Activated CD4-positive, alpha-beta memory T cell treated with anti-CD3 and anti-CD28 coated beads, Interleukin-2, amount 10 ng/mL, durations not matched to agents 7 days and 5 days (primary cell): ENCODE measurements around the gene PLD3. TPM values are rescaled to one million over a fixed set of nuclear protein-coding genes. Genes with fewer than 3 reads are reported as not detected.

Experiments used
- CTCF ChIA-PET: fragments of 350-600 bp; sonication (Branson Sonifier 250); formaldehyde crosslinking; loops from one replicate; lab custom pipeline; 2021; ENCODE audit warnings: antibody characterized with exemption, inconsistent platforms; lab: Charles Lee
- POLR2A ChIA-PET: fragments of 350-600 bp; sonication (Branson Sonifier 250); formaldehyde crosslinking; loops from one replicate; lab custom pipeline; 2021; ENCODE audit warnings: antibody characterized with exemption; lab: Charles Lee
- DNase-seq: peaks from one replicate; pipeline ENCODE4 v3.0.0-alpha.2; 2020
- H3K27ac Mint-ChIP-seq: one replicate; pipeline ENCODE4 v1.8.0; 2021; ENCODE audit warnings: mild to moderate bottlenecking, mixed read lengths
- H3K27me3 Mint-ChIP-seq: one replicate; pipeline ENCODE4 v1.8.0; 2021; ENCODE audit warnings: mixed read lengths
- H3K36me3 Mint-ChIP-seq: one replicate; pipeline ENCODE4 v1.8.0; 2021; ENCODE audit warnings: low read depth, mixed read lengths
- H3K4me1 Mint-ChIP-seq: one replicate; pipeline ENCODE4 v1.8.0; 2021; ENCODE audit warnings: mixed read lengths
- H3K4me3 Mint-ChIP-seq: one replicate; pipeline ENCODE4 v1.8.0; 2021; ENCODE audit warnings: mild to moderate bottlenecking, mixed read lengths
- H3K9me3 Mint-ChIP-seq: one replicate; pipeline ENCODE4 v1.8.0; 2021; ENCODE audit warnings: mixed read lengths
- total RNA-seq, 2 experiments: library from RNA; stranded (reverse); gene quantifications; one replicate each; pipeline ENCODE4 v1.2.3, GENCODE V29; 2021

The PLD3 gene
- total RNA-seq, 2 experiments from 2014 or later: 92.4 to 100 TPM

DNA sequence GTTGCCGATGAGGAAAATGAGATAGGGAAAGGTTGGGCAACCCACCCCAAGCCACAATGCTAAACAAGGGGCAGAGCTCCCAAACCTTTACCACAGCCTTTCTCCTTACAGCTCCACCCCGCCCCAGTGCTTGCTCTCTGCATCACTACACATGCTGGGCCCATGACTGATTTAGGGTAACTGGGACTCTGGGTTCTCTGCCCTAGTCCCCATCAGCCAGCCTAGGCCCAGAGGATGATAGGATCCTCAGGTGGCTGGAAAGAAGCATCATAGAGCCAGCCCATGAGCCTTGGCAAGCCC, 11.9 kb upstream of the PLD3 start:
- no peaks in the 10 kb centered on the region for H3K4me1 Mint-ChIP-seq
- H3K9me3 Mint-ChIP-seq: no peaks in the 10 kb centered on the region
- POLR2A ChIA-PET: interaction anchor here (1.3 kb wide), 1 partner anchor 24 kb away, joined by 3 read pairs; no protein-coding TSS in a partner anchor
- H3K36me3 Mint-ChIP-seq: peaks cover 27% of the 10 kb centered on the region
- no peak for DNase-seq
- H3K27ac Mint-ChIP-seq: no peak overlapping the region
- CTCF ChIA-PET: interaction anchor here (1.7 kb wide), 1 partner anchor 84 kb away, joined by 4 read pairs; no protein-coding TSS in a partner anchor
- H3K4me3 Mint-ChIP-seq: no peak overlapping the region
- H3K27me3 Mint-ChIP-seq: no peaks in the 10 kb centered on the region

DNA sequence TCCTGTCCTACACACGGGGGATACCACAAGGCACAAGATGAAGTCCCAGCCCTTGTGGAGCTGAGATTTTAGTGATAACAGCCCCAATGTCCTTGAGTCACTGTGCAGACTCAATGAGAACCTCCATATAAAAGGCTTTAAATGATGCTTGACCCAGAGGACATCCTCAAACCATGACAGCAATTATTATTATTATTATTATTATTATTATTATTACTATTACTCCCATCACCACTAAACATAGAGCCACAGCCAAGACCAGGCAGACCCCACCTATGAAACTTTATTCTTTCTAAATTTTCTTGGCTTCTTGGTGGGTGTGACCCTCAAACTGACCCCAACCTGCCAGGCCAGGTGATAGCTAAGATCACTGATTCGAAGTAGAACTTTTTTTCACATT, 11.4 kb upstream of the PLD3 start:
- no peak overlapping the region for H3K4me3 Mint-ChIP-seq
- H3K36me3 Mint-ChIP-seq: peaks cover 24% of the 10 kb centered on the region
- CTCF ChIA-PET: interaction anchor here (1.7 kb wide), 1 partner anchor 83 kb away, joined by 4 read pairs; no protein-coding TSS in a partner anchor
- POLR2A ChIA-PET: interaction anchor here (1.3 kb wide), 1 partner anchor 23 kb away, joined by 3 read pairs; no protein-coding TSS in a partner anchor
- no peaks in the 10 kb centered on the region for H3K4me1 Mint-ChIP-seq
- H3K27me3 Mint-ChIP-seq: no peaks in the 10 kb centered on the region
- no peak overlapping the region for H3K27ac Mint-ChIP-seq
- no peaks in the 10 kb centered on the region for H3K9me3 Mint-ChIP-seq
- DNase-seq: no peak

DNA sequence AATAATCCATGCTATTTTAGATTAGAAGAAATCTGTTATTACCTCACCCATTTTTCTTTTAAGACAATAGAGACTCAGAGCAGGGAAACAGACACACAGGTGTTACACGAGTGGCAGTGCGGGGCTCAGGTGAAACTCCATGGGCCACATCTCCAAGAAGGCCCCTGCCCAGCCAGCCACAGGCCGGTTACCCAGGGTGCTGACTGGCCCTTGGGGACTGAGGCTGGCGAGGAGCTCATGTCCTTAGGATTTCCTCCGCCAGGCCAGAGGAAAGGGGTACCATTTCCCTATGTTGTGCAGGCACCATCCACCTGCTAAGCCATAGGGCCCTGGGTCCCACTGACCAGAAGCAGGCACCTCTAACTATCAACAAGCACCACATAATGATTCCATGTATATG, 10.9 kb upstream of the PLD3 start:
- CTCF ChIA-PET: interaction anchor here (1.7 kb wide), 1 partner anchor 83 kb away, joined by 4 read pairs; no protein-coding TSS in a partner anchor
- H3K9me3 Mint-ChIP-seq: no peaks in the 10 kb centered on the region
- no peak overlapping the region for H3K4me3 Mint-ChIP-seq
- H3K4me1 Mint-ChIP-seq: peaks cover 3% of the 10 kb centered on the region
- no peaks in the 10 kb centered on the region for H3K27me3 Mint-ChIP-seq
- POLR2A ChIA-PET: interaction anchor here (1.3 kb wide), 1 partner anchor 23 kb away, joined by 3 read pairs; no protein-coding TSS in a partner anchor
- peaks cover 22% of the 10 kb centered on the region for H3K36me3 Mint-ChIP-seq
- DNase-seq: no peak
- H3K27ac Mint-ChIP-seq: no peak overlapping the region

DNA sequence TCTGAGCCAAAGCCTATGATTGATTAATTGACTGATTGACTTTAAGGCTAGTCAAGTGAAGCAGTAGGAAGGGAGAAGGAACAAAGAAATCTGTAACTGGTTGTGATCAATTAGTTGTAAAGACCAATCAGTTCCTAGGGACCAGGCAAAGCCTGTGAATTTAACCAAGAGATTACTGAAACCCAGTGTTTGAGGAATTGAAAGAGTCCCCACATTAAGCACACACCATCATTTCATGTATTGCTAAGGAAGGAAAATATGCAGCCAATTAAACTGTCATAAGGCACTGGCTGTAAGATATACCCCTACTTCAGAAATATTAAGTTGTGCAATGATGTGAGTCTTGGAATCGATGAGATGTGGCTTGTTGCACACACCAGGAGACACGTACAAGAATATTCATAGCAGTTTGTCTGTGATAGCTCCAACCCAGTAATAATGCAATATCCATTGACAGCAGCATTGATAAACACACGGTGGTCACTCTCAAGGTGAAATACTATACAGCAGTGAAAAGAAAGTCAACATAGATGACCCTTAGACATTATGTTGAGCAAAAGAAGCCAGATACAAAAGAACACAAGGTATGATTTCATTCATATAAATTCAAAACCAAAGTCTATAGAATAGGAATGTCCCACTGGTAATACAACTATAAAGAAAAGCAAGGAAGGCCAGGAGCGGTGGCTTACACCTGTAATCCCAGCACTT, 9.3 kb upstream of the PLD3 start:
- ChIA-PET POLR2A (no interaction called here), CTCF (no interaction called here)
- H3K4me1 Mint-ChIP-seq: peaks cover 6% of the 10 kb centered on the region
- H3K36me3 Mint-ChIP-seq: peaks cover 11% of the 10 kb centered on the region
- no peak overlapping the region for H3K4me3 Mint-ChIP-seq
- H3K27ac Mint-ChIP-seq: no peak overlapping the region
- no peaks in the 10 kb centered on the region for H3K9me3 Mint-ChIP-seq
- H3K27me3 Mint-ChIP-seq: no peaks in the 10 kb centered on the region
- DNase-seq: no peak

DNA sequence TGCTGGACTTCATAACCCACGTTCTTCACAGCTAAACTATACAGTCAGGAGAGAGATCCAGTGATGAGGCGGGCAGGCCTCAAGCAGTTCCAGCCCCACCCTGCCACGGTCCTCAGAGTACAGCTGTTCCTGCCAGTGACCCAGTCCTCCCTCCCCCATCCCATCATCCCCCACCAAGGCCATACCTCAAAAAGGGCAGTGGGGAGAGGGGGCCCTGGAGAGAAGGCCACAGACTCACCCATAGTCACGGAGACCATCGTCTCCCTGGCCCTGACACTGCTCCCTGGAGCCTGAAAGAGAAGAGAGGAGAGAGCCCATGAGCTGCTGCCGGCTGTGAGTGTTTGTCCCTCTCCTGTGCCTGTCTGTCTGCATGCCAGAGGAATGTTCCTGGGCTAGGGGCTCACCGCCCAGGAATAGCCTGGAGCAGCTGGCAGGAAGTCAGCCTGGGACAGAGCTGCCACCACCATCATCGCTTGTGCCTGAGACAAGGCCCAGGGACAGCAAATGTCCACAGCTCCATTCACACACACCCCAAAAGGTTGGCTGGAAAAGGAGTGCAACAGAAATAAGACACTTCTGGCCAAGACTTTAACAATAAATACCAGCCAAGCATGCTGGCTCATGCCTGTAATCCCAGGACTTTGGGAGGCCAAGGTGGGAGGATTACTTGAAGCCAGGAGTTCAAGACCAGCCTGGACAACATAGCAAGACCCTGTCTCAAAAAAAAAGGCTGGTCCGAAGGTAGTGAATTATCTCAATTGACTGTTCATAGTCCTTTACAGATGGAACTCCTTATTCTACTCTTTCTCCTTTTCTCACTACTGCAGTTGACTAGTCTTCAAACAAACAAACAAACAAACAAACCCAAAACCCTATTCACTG, 6.7 kb upstream of the PLD3 start:
- H3K27me3 Mint-ChIP-seq: no peaks in the 10 kb centered on the region
- POLR2A ChIA-PET: no interaction called here
- peak overlapping the region; percentile 9 for H3K27ac Mint-ChIP-seq
- peaks cover 16% of the 10 kb centered on the region for H3K4me1 Mint-ChIP-seq
- H3K36me3 Mint-ChIP-seq: peaks cover 5% of the 10 kb centered on the region
- no peak for DNase-seq
- no peaks in the 10 kb centered on the region for H3K9me3 Mint-ChIP-seq
- CTCF ChIA-PET: interaction anchor here (1.9 kb wide), 1 partner anchor 36 kb away, joined by 3 read pairs; no protein-coding TSS in a partner anchor
- no peak overlapping the region for H3K4me3 Mint-ChIP-seq

DNA sequence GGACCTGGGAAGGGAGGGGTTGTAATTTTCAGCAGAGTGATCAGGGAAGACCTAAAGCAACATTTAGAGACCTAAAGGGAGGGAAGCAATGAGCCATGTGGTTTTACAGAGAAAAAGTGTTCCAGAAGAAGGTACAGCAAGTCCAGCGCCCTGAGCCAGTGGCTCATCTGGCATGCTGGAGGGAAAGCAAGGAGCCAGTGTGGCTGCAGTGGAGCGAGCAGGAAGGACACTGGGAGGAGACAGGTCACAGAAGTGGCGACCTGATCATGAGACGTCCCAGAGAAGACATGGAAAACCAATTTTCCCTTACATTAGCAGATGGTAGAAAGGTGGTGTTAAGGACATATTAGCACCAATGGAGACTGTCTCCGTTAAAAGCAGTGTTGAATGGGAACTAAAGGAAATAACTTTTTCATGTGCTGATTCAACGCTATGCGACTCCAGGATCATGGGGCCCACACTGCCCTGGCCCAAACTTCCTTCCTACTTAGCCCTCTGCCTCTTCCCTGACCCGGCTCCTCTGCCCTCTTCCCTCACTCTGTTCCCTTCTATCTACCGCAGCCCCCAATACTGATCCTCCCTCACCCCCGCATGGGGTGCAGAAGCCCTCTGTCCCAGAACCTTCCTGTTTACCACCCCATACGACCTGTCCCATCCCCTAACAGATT, 5.7 kb upstream of the PLD3 start:
- ChIA-PET CTCF (no interaction called here), POLR2A (no interaction called here)
- Mint-ChIP-seq H3K27me3 (no peaks in the 10 kb centered on the region), H3K9me3 (no peaks in the 10 kb centered on the region), H3K4me1 (peaks cover 25% of the 10 kb centered on the region), H3K36me3 (peaks cover 7% of the 10 kb centered on the region), H3K27ac (no peak overlapping the region), H3K4me3 (no peak overlapping the region)
- DNase-seq: no peak

DNA sequence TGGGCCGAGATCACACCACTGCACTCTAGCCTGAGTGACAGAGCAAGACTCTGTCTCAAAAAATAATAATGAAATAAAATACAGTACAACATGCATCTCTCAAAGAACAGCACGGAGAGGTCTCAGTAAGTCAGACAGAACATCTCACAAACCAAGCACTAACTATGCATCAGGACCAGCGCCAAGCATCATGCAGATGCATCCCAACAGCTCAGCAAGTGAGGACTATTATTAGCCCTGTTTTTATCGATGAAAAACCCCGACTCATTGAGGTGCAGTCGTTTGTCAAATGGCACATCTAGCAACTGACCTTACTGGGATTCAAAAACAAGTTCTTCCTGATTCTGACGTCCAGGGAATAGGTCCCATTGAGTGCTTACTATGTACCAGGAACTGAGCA, 4.1 kb upstream of the PLD3 start:
- Mint-ChIP-seq H3K4me3 (no peak overlapping the region), H3K9me3 (no peaks in the 10 kb centered on the region), H3K36me3 (peaks cover 11% of the 10 kb centered on the region), H3K27me3 (no peaks in the 10 kb centered on the region), H3K4me1 (peaks cover 35% of the 10 kb centered on the region), H3K27ac (no peak overlapping the region)
- no peak for DNase-seq
- POLR2A ChIA-PET: no interaction called here
- CTCF ChIA-PET: no interaction called here

DNA sequence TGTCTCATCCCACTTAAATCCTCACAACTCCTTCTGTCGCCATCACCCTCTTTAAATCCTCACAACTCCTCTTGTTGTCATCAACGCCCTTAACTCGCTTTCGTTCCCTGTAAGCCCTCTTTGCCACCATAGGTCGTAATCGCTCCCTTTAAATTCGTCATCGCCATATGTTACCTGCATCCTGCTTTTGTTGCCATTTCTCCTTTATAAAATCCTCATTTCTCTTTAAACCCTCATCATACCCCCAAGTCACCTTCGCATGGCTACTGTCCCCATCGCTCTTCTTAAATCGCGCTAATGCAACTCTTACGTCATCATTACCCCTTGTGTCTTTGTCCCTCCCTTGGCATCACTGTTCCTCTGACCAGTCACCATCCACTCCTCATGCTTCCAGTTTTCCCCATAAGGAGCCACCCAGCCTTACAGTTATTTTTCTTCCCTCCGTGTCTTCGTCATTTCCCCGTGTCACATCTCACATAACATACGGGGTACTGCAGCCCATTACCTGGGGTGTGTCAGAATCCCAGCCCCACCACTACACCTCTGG, 539 bp downstream of the PLD3 start:
- Mint-ChIP-seq H3K4me1 (peaks cover 37% of the 10 kb centered on the region), H3K4me3 (peak overlapping the region; percentile 84), H3K27ac (peak overlapping the region; percentile 70), H3K36me3 (peaks cover 6% of the 10 kb centered on the region), H3K27me3 (no peaks in the 10 kb centered on the region), H3K9me3 (no peaks in the 10 kb centered on the region)
- CTCF ChIA-PET: interaction anchor here (1.2 to 2.6 kb wide), 2 partner anchors 44 to 72 kb away, joined by 5 to 13 read pairs; no protein-coding TSS in a partner anchor
- POLR2A ChIA-PET: interaction anchor here (0.7 to 2.3 kb wide), 6 partner anchors 72 to 430 kb away, joined by 3 to 13 read pairs (median 4); partner anchors contain the start of gene SERTAD3
- no peak for DNase-seq

DNA sequence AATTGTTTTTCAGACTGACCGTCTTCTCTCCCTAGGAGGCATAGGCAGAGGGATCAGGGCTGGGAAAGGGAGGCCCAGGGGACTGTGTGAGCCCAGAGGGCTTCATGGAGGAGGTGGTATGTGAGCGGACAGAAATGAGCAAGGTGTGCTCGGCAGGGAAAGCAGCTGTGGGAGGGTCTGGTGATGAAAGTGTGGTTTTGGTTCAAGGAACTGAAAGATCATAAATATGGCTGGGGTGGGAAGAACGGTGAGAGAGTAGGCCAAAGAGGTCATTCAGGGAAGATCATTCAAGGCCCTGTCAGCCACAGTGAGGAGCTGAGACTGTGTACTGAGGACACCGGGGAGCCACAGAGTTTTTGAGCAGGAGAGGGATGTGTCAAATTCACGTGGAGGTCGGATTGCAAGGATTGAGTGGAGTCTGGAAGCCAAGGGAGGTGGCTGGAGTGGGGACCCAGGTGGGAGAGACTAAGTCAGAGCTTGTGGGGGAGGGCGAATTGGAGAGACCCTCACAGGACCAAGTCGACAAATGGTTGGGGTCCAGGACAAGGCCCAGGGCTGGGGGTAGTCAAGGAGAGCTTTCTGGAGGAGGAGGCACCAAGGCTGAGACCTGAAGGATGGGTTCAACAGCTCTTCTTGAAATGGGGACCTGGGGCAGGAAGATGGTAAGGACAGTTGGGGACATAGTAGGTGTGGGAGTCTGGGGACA, 7.6 kb downstream of the PLD3 start:
- H3K27me3 Mint-ChIP-seq: no peaks in the 10 kb centered on the region
- H3K4me3 Mint-ChIP-seq: no peak overlapping the region
- DNase-seq: no peak
- H3K27ac Mint-ChIP-seq: no peak overlapping the region
- no peaks in the 10 kb centered on the region for H3K36me3 Mint-ChIP-seq
- CTCF ChIA-PET: interaction anchor here (0.6 kb wide), 1 partner anchor 32 kb away, joined by 3 read pairs; no protein-coding TSS in a partner anchor
- H3K4me1 Mint-ChIP-seq: peaks cover 12% of the 10 kb centered on the region
- POLR2A ChIA-PET: interaction anchor here (1.0 kb wide), 1 partner anchor 8 kb away, joined by 3 read pairs; the partner anchor contains the start of genes C19orf47 and PLD3
- no peaks in the 10 kb centered on the region for H3K9me3 Mint-ChIP-seq

DNA sequence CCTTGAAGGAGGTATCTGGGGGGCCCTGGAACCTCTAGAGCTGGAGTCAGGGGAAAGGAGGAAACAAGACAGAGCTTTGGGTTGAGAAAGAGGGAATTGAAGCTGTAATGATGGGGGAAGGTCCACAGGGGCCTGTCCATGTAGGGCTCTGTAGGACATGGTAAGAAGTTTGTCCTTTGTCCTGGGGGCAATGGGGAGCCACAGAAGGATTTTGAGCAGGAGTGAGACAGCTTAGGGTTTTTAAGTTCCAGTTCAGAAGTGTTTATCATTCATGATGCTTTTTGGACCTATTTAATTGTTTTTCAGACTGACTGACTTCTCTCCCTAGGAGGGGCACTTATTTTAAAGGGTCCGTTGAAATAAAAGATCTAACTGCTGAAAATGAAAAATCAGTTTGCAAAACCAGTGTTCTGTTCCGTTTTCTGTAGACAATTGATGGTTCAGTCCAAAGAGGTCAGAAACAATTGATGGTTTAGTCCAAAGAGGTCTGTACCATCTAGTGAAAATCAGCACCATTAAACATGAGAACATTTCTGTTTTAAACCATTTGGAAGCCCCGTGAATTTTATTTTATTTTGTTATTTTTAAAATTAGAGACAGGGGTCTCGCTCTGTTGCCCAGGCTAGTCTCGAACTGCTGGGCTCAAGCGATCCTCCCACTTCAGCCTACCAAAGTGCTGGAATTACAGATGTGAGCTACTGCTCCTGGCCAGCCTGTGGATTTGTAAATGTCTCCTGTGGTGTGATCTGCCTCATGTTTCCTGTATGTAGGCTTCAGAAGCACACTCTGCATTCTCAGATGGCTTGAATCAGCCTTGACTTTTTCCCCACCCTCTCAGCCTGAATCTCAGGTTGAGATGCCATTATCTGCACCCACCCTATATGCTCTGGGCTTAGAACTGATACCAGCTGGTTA, 8.4 kb downstream of the PLD3 start:
- H3K4me3 Mint-ChIP-seq: no peak overlapping the region
- H3K4me1 Mint-ChIP-seq: peaks cover 13% of the 10 kb centered on the region
- POLR2A ChIA-PET: interaction anchor here (1.0 kb wide), 1 partner anchor 8 kb away, joined by 3 read pairs; the partner anchor contains the start of genes C19orf47 and PLD3
- CTCF ChIA-PET: interaction anchor here (0.6 kb wide), 1 partner anchor 31 kb away, joined by 3 read pairs; no protein-coding TSS in a partner anchor
- H3K36me3 Mint-ChIP-seq: no peaks in the 10 kb centered on the region
- no peaks in the 10 kb centered on the region for H3K27me3 Mint-ChIP-seq
- no peak for DNase-seq
- no peak overlapping the region for H3K27ac Mint-ChIP-seq
- no peaks in the 10 kb centered on the region for H3K9me3 Mint-ChIP-seq

DNA sequence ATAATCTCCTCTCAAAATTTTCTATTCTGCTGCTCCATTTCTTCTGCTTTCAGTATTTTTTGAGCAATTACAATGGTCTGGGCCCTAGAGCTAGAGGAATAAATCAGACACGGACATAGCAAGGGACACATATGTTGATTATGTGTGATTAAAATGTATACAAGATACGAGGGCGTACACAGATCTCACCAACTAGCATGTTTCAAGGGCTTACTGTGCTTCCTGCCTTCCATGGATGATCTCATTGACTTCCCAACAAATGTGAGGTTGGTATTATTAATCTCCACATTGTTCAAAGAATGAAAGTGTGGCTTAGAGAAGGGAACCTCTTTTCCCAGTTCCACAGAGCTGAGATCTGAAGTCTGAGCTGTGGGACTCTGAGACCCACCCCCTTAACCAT, 9.1 kb downstream of the PLD3 start:
- H3K36me3 Mint-ChIP-seq: no peaks in the 10 kb centered on the region
- no peaks in the 10 kb centered on the region for H3K9me3 Mint-ChIP-seq
- CTCF ChIA-PET: no interaction called here
- H3K4me1 Mint-ChIP-seq: peaks cover 18% of the 10 kb centered on the region
- H3K27ac Mint-ChIP-seq: no peak overlapping the region
- DNase-seq: no peak
- H3K27me3 Mint-ChIP-seq: no peaks in the 10 kb centered on the region
- H3K4me3 Mint-ChIP-seq: no peak overlapping the region
- POLR2A ChIA-PET: no interaction called here
